ENCODE results near the gene CLMP. TPM values are rescaled to one million over a fixed set of nuclear protein-coding genes. Genes with fewer than 3 reads are reported as not detected.

The CLMP gene
- total and polyA plus RNA-seq, 9 of the 15 experiments (the other 6 are each of a cell fraction or from before 2014, with no cell fraction given), result 0.02 to 0.15 (median 0.03) TPM; not detected in 6

DNA sequence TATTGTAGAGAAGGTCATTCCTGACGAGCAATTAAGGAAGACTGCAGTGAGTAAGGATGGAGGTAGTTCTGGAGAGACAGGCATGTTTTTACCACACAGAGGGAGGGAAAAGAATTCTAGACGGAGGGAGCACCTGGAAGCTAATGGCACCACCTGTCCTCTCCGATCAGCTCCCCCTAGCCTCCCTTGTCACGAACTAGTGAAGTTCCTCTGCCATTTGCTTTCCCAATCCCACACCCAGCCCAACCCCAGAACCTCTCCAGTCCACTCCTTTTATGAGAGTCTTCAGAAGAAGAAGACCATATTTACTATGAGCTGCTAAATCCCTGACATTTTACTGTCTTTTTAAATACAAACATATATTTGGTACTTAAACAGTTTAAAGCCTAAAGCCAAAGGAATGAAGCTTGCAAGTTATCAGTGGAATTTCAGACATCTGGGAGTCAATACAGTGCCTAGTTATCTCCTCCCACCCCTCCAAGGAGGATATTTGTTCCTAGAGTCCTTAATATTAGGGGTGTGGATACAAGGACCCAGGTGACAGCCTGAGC is 87.0 kb downstream of the CLMP start:
- POLR2A ChIA-PET, result no interaction called here
- no peaks in the 10 kb centered on the region for H3K9me3 ChIP-seq (replicated peaks; ENCODE audit: control insufficient read depth, insufficient read depth, low read depth, low read length)
- no peak overlapping the region for H3K27ac ChIP-seq (ENCODE audit: extremely low read depth, low read depth, low read length)
- H4K20me1 ChIP-seq (replicated peaks; ENCODE audit: control insufficient read depth, insufficient read depth, low read length), result no peaks in the 10 kb centered on the region
- H3K36me3 ChIP-seq (ENCODE audit: control insufficient read depth, insufficient read depth, low read length), result no peaks in the 10 kb centered on the region
- peaks cover 28 to 42% of the 10 kb centered on the region in 2 experiments for H3K27me3 ChIP-seq (ENCODE audit: control insufficient read depth in 2 of 2, insufficient read depth in 2 of 2, low read length in 2 of 2)
- H3K4me2 ChIP-seq (ENCODE audit: insufficient read depth, low read length), result no peak overlapping the region
- no peak overlapping the region for H3K9ac ChIP-seq (ENCODE audit: insufficient read depth in 1 of 2, low read depth in 2 of 2, low read length in 2 of 2)
- no peaks in the 10 kb centered on the region for H3K9me1 ChIP-seq (ENCODE audit: control insufficient read depth, insufficient read depth, low read length)
- no peak overlapping the region for H3K4me3 ChIP-seq
- ATAC-seq, result no peak
- no peak for DNase-seq (ENCODE audit: extremely low read depth in 1 of 4, low spot score in 3 of 4)
- WGBS (ENCODE audit: insufficient coverage, low coverage, missing lambda C conversion rate), result 0% methylated on average over 4 of the region's 4 CpGs
- H2AFZ ChIP-seq (ENCODE audit: low read depth, low read length), result no peak overlapping the region
- intact Hi-C loops (cut with micrococcal nuclease), result no loop called here
- CTCF ChIA-PET (ENCODE audit: low intra/inter-chr PET ratio), result no interaction called here
- BruUV-seq (replicated peaks), result no TSS peak
- FAIRE-seq, result no peak
- TF ChIP-seq, protein P1, sequence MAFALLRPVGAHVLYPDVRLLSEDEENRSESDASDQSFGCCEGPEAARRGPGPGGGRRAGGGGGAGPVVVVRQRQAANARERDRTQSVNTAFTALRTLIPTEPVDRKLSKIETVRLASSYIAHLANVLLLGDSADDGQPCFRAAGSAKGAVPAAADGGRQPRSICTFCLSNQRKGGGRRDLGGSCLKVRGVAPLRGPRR (CRISPR knock-in tag; IDR thresholded peaks at IDR 0.05), result no peak
- TF ChIP-seq, protein P2, sequence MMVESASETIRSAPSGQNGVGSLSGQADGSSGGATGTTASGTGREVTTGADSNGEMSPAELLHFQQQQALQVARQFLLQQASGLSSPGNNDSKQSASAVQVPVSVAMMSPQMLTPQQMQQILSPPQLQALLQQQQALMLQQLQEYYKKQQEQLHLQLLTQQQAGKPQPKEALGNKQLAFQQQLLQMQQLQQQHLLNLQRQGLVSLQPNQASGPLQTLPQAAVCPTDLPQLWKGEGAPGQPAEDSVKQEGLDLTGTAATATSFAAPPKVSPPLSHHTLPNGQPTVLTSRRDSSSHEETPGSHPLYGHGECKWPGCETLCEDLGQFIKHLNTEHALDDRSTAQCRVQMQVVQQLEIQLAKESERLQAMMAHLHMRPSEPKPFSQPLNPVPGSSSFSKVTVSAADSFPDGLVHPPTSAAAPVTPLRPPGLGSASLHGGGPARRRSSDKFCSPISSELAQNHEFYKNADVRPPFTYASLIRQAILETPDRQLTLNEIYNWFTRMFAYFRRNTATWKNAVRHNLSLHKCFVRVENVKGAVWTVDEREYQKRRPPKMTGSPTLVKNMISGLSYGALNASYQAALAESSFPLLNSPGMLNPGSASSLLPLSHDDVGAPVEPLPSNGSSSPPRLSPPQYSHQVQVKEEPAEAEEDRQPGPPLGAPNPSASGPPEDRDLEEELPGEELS (CRISPR knock-in tag; IDR thresholded peaks at IDR 0.05; ENCODE audit: borderline replicate concordance), result no peak
- in situ Hi-C loops (cut with MboI), result loop anchor here (25.0 kb wide), 1 partner anchor 379 kb away; no protein-coding TSS in a partner anchor
- H3K4me1 ChIP-seq (replicated peaks in 1 of 2; ENCODE audit: control insufficient read depth in 2 of 2, insufficient read depth in 2 of 2, low read length in 2 of 2), result no peaks in the 10 kb centered on the region; a peak in 1 of 5 replicates
- no peaks in the 10 kb centered on the region for H3K79me2 ChIP-seq (ENCODE audit: control insufficient read depth, insufficient read depth, low read length)

Data from K562 (cell line).